CD8-positive, alpha-beta memory T cell (primary cell): ENCODE results near the gene PAH. TPM values are rescaled to one million over a fixed set of nuclear protein-coding genes. Genes with fewer than 3 reads are reported as not detected.

Experiments used
- CTCF ChIA-PET: fragments of 350-600 bp; sonication (Branson Sonifier 250); formaldehyde crosslinking; loops from one replicate; lab custom pipeline; 2021; ENCODE audit warnings: antibody characterized with exemption; lab: Charles Lee
- POLR2A ChIA-PET: fragments of 350-600 bp; sonication (Branson Sonifier 250); formaldehyde crosslinking; loops from one replicate; lab custom pipeline; 2021; ENCODE audit warnings: antibody characterized with exemption; lab: Charles Lee
- DNase-seq, 5 donors: peaks; one replicate each; pipeline versions ENCODE4 v3.0.0 to v3.0.0-alpha.2; 2020 to 2022; ENCODE audit warnings: mixed read lengths in 1 of 5
- H3K27ac ChIP-seq: one replicate; pipeline ENCODE4 v1.7.0; 2013; ENCODE audit warnings: low read depth, mild to moderate bottlenecking, low read length, moderate library complexity
- H3K27me3 ChIP-seq: 2 replicates; pipeline ENCODE4 v1.7.0; 2013; ENCODE audit warnings: low read length, mild to moderate bottlenecking; ENCODE audit not compliant: insufficient read depth, poor library complexity, severe bottlenecking
- H3K36me3 ChIP-seq: 2 replicates; pipeline ENCODE4 v1.7.0; 2013; ENCODE audit warnings: mild to moderate bottlenecking, low read length, moderate library complexity; ENCODE audit not compliant: insufficient read depth
- H3K4me1 ChIP-seq: 2 replicates; pipeline ENCODE4 v1.7.0; 2013; ENCODE audit warnings: mild to moderate bottlenecking, low read length, moderate library complexity; ENCODE audit not compliant: insufficient read depth
- H3K4me3 ChIP-seq: 2 replicates; pipeline ENCODE4 v1.7.0; 2013; ENCODE audit warnings: mild to moderate bottlenecking, low read length
- H3K9me3 ChIP-seq: 2 replicates; pipeline ENCODE4 v1.7.0; 2013; ENCODE audit warnings: mild to moderate bottlenecking, low read length
- H3K27ac Mint-ChIP-seq, 8 donors: one replicate each; pipeline ENCODE4 v1.8.0; 2020 to 2021; ENCODE audit warnings: mixed read lengths in 8 of 8, mild to moderate bottlenecking in 6 of 8, inconsistent platforms in 3 of 8, moderate library complexity in 3 of 8
- H3K27me3 Mint-ChIP-seq, 2 donors: one replicate each; pipeline ENCODE4 v1.8.0; 2020 to 2021; ENCODE audit warnings: mixed read lengths in 2 of 2, mild to moderate bottlenecking in 1 of 2, moderate library complexity in 1 of 2
- H3K36me3 Mint-ChIP-seq, 3 donors: one replicate each; pipeline ENCODE4 v1.8.0; 2020 to 2021; ENCODE audit warnings: mixed read lengths in 3 of 3, inconsistent platforms in 1 of 3, mild to moderate bottlenecking in 1 of 3
- H3K4me1 Mint-ChIP-seq, 3 donors: one replicate each; pipeline ENCODE4 v1.8.0; 2020 to 2021; ENCODE audit warnings: mixed read lengths in 3 of 3, inconsistent platforms in 1 of 3, mild to moderate bottlenecking in 1 of 3
- H3K4me3 Mint-ChIP-seq, 7 donors: one replicate each; pipeline ENCODE4 v1.8.0; 2020 to 2021; ENCODE audit warnings: mixed read lengths in 7 of 7, mild to moderate bottlenecking in 6 of 7, moderate library complexity in 4 of 7, inconsistent platforms in 2 of 7
- H3K9me3 Mint-ChIP-seq, 5 donors: one replicate each; pipeline ENCODE4 v1.8.0; 2020 to 2022; ENCODE audit warnings: mixed read lengths in 5 of 5, mild to moderate bottlenecking in 3 of 5, moderate library complexity in 2 of 5, inconsistent platforms in 1 of 5
- polyA plus RNA-seq: library from polyadenylated mRNA; unstranded; fragments of 300-500 nt; fragmentation: Illumina TruSeq; gene quantifications from one replicate; pipeline ENCODE4 v1.2.3, GENCODE V29; 2021
- total RNA-seq, 2 experiments: library from RNA; stranded (reverse); gene quantifications; one replicate each; pipeline ENCODE4 v1.2.3, GENCODE V29; 2021

Gene PAH
- total and polyA plus RNA-seq, 3 experiments from 2014 or later = 1.5 TPM; not detected in 2

- Mint-ChIP-seq H3K4me3 (no peak overlapping the region), H3K9me3 (peaks cover 0 to 4% (median 3%) of the 10 kb centered on the region in 5 donors), H3K27me3 (peaks cover 10 to 56% of the 10 kb centered on the region in 2 donors), H3K4me1 (peaks cover 0 to 8% (median 0%) of the 10 kb centered on the region in 3 donors), H3K36me3 (no peaks in the 10 kb centered on the region), H3K27ac (no peak overlapping the region)
- no peaks in the 10 kb centered on the region for H3K9me3 ChIP-seq
- no peaks in the 10 kb centered on the region for H3K4me1 ChIP-seq
- DNase-seq = no peak
- H3K4me3 ChIP-seq = no peak overlapping the region
- H3K36me3 ChIP-seq = no peaks in the 10 kb centered on the region
- H3K27me3 ChIP-seq = peaks cover 7% of the 10 kb centered on the region
- H3K27ac ChIP-seq = no peak overlapping the region
- CTCF ChIA-PET = interaction anchor here (1.8 kb wide), 1 partner anchor 603 kb away, joined by 6 read pairs; no protein-coding TSS in a partner anchor
- POLR2A ChIA-PET = no interaction called here
These were observed 29.0 kb upstream of the PAH start for GRCh38 chr12:102946042-102946441.

- Histone ChIP-seq H3K27me3 (no peaks in the 10 kb centered on the region), H3K36me3 (no peaks in the 10 kb centered on the region), H3K4me3 (no peak overlapping the region), H3K9me3 (no peaks in the 10 kb centered on the region), H3K4me1 (no peaks in the 10 kb centered on the region), H3K27ac (no peak overlapping the region)
- Mint-ChIP-seq H3K36me3 (no peaks in the 10 kb centered on the region), H3K9me3 (peaks cover 3 to 6% (median 4%) of the 10 kb centered on the region in 5 donors), H3K4me1 (no peaks in the 10 kb centered on the region), H3K4me3 (no peak overlapping the region), H3K27me3 (peaks cover 12 to 53% of the 10 kb centered on the region in 2 donors), H3K27ac (no peak overlapping the region)
- POLR2A ChIA-PET = no interaction called here
- DNase-seq = no peak
- CTCF ChIA-PET = interaction anchor here (0.6 to 1.4 kb wide), 3 partner anchors 9 to 564 kb away, joined by 3 to 4 read pairs (median 3); no protein-coding TSS in a partner anchor
These were observed 22.7 kb upstream of the PAH start for GRCh38 chr12:102939670-102940222.

GRCh38 chr12:102939059-102939458, 22.0 kb upstream of the PAH start:
- H3K27ac ChIP-seq = no peak overlapping the region
- Mint-ChIP-seq H3K9me3 (peaks cover 3 to 6% (median 4%) of the 10 kb centered on the region in 5 donors), H3K36me3 (no peaks in the 10 kb centered on the region), H3K4me1 (no peaks in the 10 kb centered on the region), H3K4me3 (no peak overlapping the region), H3K27me3 (peaks cover 12 to 52% of the 10 kb centered on the region in 2 donors), H3K27ac (no peak overlapping the region)
- H3K27me3 ChIP-seq = no peaks in the 10 kb centered on the region
- no peak overlapping the region for H3K4me3 ChIP-seq
- ChIA-PET CTCF (interaction anchor here (1.4 kb wide), 1 partner anchor 9 kb away, joined by 4 read pairs; no protein-coding TSS in a partner anchor), POLR2A (no interaction called here)
- H3K9me3 ChIP-seq = no peaks in the 10 kb centered on the region
- no peaks in the 10 kb centered on the region for H3K4me1 ChIP-seq
- no peaks in the 10 kb centered on the region for H3K36me3 ChIP-seq
- no peak for DNase-seq

- ChIA-PET POLR2A (no interaction called here), CTCF (no interaction called here)
- no peaks in the 10 kb centered on the region for H3K9me3 Mint-ChIP-seq
These were observed 16.1 kb upstream of the PAH start for GRCh38 chr12:102933168-102933567.

GRCh38 chr12:102927220-102927619, 10.2 kb upstream of the PAH start:
- Histone ChIP-seq H3K27me3 (no peaks in the 10 kb centered on the region), H3K27ac (no peak overlapping the region), H3K4me3 (no peak overlapping the region), H3K36me3 (no peaks in the 10 kb centered on the region), H3K9me3 (no peaks in the 10 kb centered on the region), H3K4me1 (no peaks in the 10 kb centered on the region)
- Mint-ChIP-seq H3K27me3 (peaks cover 10 to 55% of the 10 kb centered on the region in 2 donors), H3K9me3 (no peaks in the 10 kb centered on the region), H3K4me3 (no peak overlapping the region), H3K4me1 (no peaks in the 10 kb centered on the region), H3K36me3 (no peaks in the 10 kb centered on the region), H3K27ac (no peak overlapping the region)
- no peak for DNase-seq
- ChIA-PET POLR2A (no interaction called here), CTCF (no interaction called here)

More at GRCh38 chr12:102933168-102933567, 16.1 kb upstream of the PAH start:
- Histone ChIP-seq H3K27me3 (no peaks in the 10 kb centered on the region), H3K4me1 (no peaks in the 10 kb centered on the region), H3K36me3 (no peaks in the 10 kb centered on the region), H3K4me3 (no peak overlapping the region), H3K9me3 (no peaks in the 10 kb centered on the region), H3K27ac (no peak overlapping the region)
- H3K4me1 Mint-ChIP-seq = no peaks in the 10 kb centered on the region
- no peak overlapping the region for H3K27ac Mint-ChIP-seq
- peaks cover 16 to 45% of the 10 kb centered on the region in 2 donors for H3K27me3 Mint-ChIP-seq
- H3K4me3 Mint-ChIP-seq = no peak overlapping the region
- DNase-seq = no peak
- no peaks in the 10 kb centered on the region for H3K36me3 Mint-ChIP-seq

- H3K27me3 Mint-ChIP-seq = peaks cover 7 to 32% of the 10 kb centered on the region in 2 donors
- POLR2A ChIA-PET = no interaction called here
- DNase-seq = no peak
These were observed 4.2 kb upstream of the PAH start for GRCh38 chr12:102921240-102921639.

GRCh38 chr12:102920271-102920670, 3.2 kb upstream of the PAH start:
- ChIA-PET POLR2A (no interaction called here), CTCF (no interaction called here)
- no peaks in the 10 kb centered on the region for H3K27me3 ChIP-seq
- no peak for DNase-seq
- H3K4me1 ChIP-seq = no peaks in the 10 kb centered on the region
- H3K27me3 Mint-ChIP-seq = peaks cover 4 to 27% of the 10 kb centered on the region in 2 donors
- peaks cover 0 to 2% (median 0%) of the 10 kb centered on the region in 5 donors for H3K9me3 Mint-ChIP-seq
- H3K4me3 ChIP-seq = no peak overlapping the region
- H3K4me3 Mint-ChIP-seq = peak overlapping the region in 1 of 7 donors; percentile 34
- no peaks in the 10 kb centered on the region for H3K36me3 Mint-ChIP-seq
- H3K27ac Mint-ChIP-seq = no peak overlapping the region
- no peak overlapping the region for H3K27ac ChIP-seq
- H3K4me1 Mint-ChIP-seq = peaks cover 7 to 10% (median 7%) of the 10 kb centered on the region in 3 donors
- no peaks in the 10 kb centered on the region for H3K9me3 ChIP-seq
- H3K36me3 ChIP-seq = no peaks in the 10 kb centered on the region

More at GRCh38 chr12:102921240-102921639, 4.2 kb upstream of the PAH start:
- Mint-ChIP-seq H3K9me3 (peaks cover 0 to 2% (median 0%) of the 10 kb centered on the region in 5 donors), H3K4me3 (no peak overlapping the region), H3K27ac (no peak overlapping the region), H3K36me3 (no peaks in the 10 kb centered on the region), H3K4me1 (peaks cover 7 to 10% (median 7%) of the 10 kb centered on the region in 3 donors)
- Histone ChIP-seq H3K27me3 (no peaks in the 10 kb centered on the region), H3K4me3 (no peak overlapping the region), H3K4me1 (no peaks in the 10 kb centered on the region), H3K27ac (no peak overlapping the region), H3K9me3 (no peaks in the 10 kb centered on the region), H3K36me3 (no peaks in the 10 kb centered on the region)
- CTCF ChIA-PET = no interaction called here

GRCh38 chr12:102918840-102919239, 1.8 kb upstream of the PAH start:
- Histone ChIP-seq H3K9me3 (no peaks in the 10 kb centered on the region), H3K4me1 (no peaks in the 10 kb centered on the region), H3K27ac (no peak overlapping the region), H3K27me3 (no peaks in the 10 kb centered on the region), H3K36me3 (no peaks in the 10 kb centered on the region), H3K4me3 (no peak overlapping the region)
- Mint-ChIP-seq H3K4me1 (peaks cover 7 to 10% (median 7%) of the 10 kb centered on the region in 3 donors), H3K9me3 (peaks cover 0 to 2% (median 0%) of the 10 kb centered on the region in 5 donors), H3K4me3 (peak overlapping the region in 1 of 7 donors; percentile 7), H3K27ac (peak overlapping the region in 2 of 8 donors; percentile 0 to 17), H3K36me3 (no peaks in the 10 kb centered on the region), H3K27me3 (peaks cover 3 to 15% of the 10 kb centered on the region in 2 donors)
- DNase-seq = no peak
- CTCF ChIA-PET = no interaction called here
- POLR2A ChIA-PET = interaction anchor here (0.7 kb wide), 1 partner anchor 28 kb away, joined by 3 read pairs; no protein-coding TSS in a partner anchor
